ENCODE data around the gene YWHAH. TPM values are rescaled to one million over a fixed set of nuclear protein-coding genes. Genes with fewer than 3 reads are reported as not detected.
A peak's percentile ranks its signal among the peaks of the same experiment; 100 is the strongest.

YWHAH gene
- total and polyA plus RNA-seq, 9 of the 15 experiments (the other 6 are each of a cell fraction or from before 2014, with no cell fraction given): 32.0 to 177 (median 114) TPM

DNA sequence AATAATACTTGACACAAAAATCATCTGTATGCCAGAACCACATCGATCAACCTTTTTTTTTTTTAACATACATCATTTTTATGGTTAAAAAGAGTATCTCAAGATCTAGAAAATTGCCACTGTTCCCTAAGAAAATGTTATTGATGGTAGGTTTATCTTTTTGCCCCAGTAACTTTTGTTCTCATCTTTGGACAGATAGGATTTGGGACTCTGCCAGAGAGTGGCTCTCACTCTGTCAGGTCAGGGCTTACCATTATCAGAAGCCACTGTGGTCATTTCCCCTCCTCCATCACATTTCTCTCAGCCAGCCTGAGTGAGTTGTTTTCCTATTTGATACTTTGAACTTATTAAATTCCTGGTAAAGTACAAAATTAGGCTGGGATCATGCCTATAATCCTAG, 47.9 kb upstream of the YWHAH start (continued):
- no peak for TF ChIP-seq SRSF9 (IDR thresholded peaks at IDR 0.05; ENCODE audit: borderline replicate concordance, low read depth, low read length)
- TF ChIP-seq POLR2AphosphoS5 (IDR thresholded peaks at IDR 0.05; ENCODE audit: control insufficient read depth, insufficient read depth, low read depth, low read length): peak; percentile 52; the same call in 1 of the 2 replicates
- no peak for TF ChIP-seq GABPB1 (CRISPR knock-in tag; IDR thresholded peaks at IDR 0.05)
- TF ChIP-seq XRCC4 (IDR thresholded peaks at IDR 0.05; ENCODE audit: extremely low read depth, insufficient read depth, insufficient read length): no peak
- TF ChIP-seq TSC22D4 (tag; IDR thresholded peaks at IDR 0.05): no peak
- no peak for TF ChIP-seq PRMT5 (CRISPR knock-in tag; IDR thresholded peaks at IDR 0.05)
- TF ChIP-seq, protein P1, sequence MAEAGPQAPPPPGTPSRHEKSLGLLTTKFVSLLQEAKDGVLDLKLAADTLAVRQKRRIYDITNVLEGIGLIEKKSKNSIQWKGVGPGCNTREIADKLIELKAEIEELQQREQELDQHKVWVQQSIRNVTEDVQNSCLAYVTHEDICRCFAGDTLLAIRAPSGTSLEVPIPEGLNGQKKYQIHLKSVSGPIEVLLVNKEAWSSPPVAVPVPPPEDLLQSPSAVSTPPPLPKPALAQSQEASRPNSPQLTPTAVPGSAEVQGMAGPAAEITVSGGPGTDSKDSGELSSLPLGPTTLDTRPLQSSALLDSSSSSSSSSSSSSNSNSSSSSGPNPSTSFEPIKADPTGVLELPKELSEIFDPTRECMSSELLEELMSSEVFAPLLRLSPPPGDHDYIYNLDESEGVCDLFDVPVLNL (CRISPR knock-in tag; IDR thresholded peaks at IDR 0.05; ENCODE audit: low read depth): no peak
- peak; percentile 51; the same call in 1 of the 2 replicates for TF ChIP-seq HDAC2 (IDR thresholded peaks at IDR 0.05)
- no peak for TF ChIP-seq SNRNP70 (optimal IDR thresholded peaks at IDR 0.05; ENCODE audit: low read depth, low read length)
- TF ChIP-seq, protein P2, sequence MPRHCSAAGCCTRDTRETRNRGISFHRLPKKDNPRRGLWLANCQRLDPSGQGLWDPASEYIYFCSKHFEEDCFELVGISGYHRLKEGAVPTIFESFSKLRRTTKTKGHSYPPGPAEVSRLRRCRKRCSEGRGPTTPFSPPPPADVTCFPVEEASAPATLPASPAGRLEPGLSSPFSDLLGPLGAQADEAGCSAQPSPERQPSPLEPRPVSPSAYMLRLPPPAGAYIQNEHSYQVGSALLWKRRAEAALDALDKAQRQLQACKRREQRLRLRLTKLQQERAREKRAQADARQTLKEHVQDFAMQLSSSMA (CRISPR knock-in tag; IDR thresholded peaks at IDR 0.05): no peak
- no peak for TF ChIP-seq FOS (IDR thresholded peaks at IDR 0.05; ENCODE audit: extremely low read depth, insufficient read length)
- TF ChIP-seq, protein P3, sequence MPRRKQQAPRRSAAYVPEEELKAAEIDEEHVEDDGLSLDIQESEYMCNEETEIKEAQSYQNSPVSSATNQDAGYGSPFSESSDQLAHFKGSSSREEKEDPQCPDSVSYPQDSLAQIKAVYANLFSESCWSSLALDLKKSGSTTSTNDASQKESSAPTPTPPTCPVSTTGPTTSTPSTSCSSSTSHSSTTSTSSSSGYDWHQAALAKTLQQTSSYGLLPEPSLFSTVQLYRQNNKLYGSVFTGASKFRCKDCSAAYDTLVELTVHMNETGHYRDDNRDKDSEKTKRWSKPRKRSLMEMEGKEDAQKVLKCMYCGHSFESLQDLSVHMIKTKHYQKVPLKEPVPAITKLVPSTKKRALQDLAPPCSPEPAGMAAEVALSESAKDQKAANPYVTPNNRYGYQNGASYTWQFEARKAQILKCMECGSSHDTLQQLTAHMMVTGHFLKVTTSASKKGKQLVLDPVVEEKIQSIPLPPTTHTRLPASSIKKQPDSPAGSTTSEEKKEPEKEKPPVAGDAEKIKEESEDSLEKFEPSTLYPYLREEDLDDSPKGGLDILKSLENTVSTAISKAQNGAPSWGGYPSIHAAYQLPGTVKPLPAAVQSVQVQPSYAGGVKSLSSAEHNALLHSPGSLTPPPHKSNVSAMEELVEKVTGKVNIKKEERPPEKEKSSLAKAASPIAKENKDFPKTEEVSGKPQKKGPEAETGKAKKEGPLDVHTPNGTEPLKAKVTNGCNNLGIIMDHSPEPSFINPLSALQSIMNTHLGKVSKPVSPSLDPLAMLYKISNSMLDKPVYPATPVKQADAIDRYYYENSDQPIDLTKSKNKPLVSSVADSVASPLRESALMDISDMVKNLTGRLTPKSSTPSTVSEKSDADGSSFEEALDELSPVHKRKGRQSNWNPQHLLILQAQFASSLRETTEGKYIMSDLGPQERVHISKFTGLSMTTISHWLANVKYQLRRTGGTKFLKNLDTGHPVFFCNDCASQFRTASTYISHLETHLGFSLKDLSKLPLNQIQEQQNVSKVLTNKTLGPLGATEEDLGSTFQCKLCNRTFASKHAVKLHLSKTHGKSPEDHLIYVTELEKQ (CRISPR knock-in tag; IDR thresholded peaks at IDR 0.05): no peak
- TF ChIP-seq EP300 (IDR thresholded peaks at IDR 0.05; ENCODE audit: low read length): peak; percentile 89
- TF ChIP-seq ARNT (IDR thresholded peaks at IDR 0.05): no peak
- peak; percentile 82 for TF ChIP-seq SOX6 (IDR thresholded peaks at IDR 0.05)
- peak in 1 of 2 experiments; percentile 71; a peak in 2 of 4 replicates for TF ChIP-seq TBL1XR1 (IDR thresholded peaks at IDR 0.05; ENCODE audit: low read length in 2 of 2)
- TF ChIP-seq DPF2 (IDR thresholded peaks at IDR 0.05): peak; percentile 34
- no peak for TF ChIP-seq U2AF2 (optimal IDR thresholded peaks at IDR 0.05; ENCODE audit: low read depth, low read length)
- TF ChIP-seq ZKSCAN3 (CRISPR knock-in tag; IDR thresholded peaks at IDR 0.05): no peak
- TF ChIP-seq SMC3 (conservative IDR thresholded peaks at IDR 0.05; ENCODE audit: insufficient read depth, low read depth, low read length): no peak
- TF ChIP-seq NRF1 (conservative IDR thresholded peaks at IDR 0.05 in 1 of 2, IDR thresholded peaks at IDR 0.05 in 1 of 2): no peak
- TF ChIP-seq, protein P4, sequence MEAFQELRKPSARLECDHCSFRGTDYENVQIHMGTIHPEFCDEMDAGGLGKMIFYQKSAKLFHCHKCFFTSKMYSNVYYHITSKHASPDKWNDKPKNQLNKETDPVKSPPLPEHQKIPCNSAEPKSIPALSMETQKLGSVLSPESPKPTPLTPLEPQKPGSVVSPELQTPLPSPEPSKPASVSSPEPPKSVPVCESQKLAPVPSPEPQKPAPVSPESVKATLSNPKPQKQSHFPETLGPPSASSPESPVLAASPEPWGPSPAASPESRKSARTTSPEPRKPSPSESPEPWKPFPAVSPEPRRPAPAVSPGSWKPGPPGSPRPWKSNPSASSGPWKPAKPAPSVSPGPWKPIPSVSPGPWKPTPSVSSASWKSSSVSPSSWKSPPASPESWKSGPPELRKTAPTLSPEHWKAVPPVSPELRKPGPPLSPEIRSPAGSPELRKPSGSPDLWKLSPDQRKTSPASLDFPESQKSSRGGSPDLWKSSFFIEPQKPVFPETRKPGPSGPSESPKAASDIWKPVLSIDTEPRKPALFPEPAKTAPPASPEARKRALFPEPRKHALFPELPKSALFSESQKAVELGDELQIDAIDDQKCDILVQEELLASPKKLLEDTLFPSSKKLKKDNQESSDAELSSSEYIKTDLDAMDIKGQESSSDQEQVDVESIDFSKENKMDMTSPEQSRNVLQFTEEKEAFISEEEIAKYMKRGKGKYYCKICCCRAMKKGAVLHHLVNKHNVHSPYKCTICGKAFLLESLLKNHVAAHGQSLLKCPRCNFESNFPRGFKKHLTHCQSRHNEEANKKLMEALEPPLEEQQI (IDR thresholded peaks at IDR 0.05): no peak
